Testis (tissue), 3 donors: ENCODE measurements around the gene TLR2. TPM values are rescaled to one million over a fixed set of nuclear protein-coding genes. Genes with fewer than 3 reads are reported as not detected.

Experiments
- polyA plus RNA-seq: library from polyadenylated mRNA; stranded (reverse); fragments of 350-450 nt; fragmentation: Illumina TruSeq; extraction: RNeasy Lipid Tissue Mini Kit (QIAGEN cat#74804); gene quantifications from one replicate; pipeline ENCODE4 v1.2.3, GENCODE V29; 2014; ENCODE audit warnings: low read depth, low replicate concordance; ENCODE audit not compliant: insufficient read depth
- total RNA-seq, 2 donors: library from RNA; depleted of rRNA; stranded (reverse); fragments of >200 nt; gene quantifications; one replicate each; pipeline ENCODE4 v1.2.3, GENCODE V29; 2016

Gene TLR2
- total and polyA plus RNA-seq, 3 donors from 2014 or later: 5.4 to 12.0 (median 8.7) TPM

Other genes with a start within 250 kb of the TLR2 start
- gene TMEM131L, start 217.9 kb upstream of the TLR2 start, total RNA-seq: 10 to 100 TPM; 12.6 to 15.0 TPM
- 9.1 TPM for gene TMEM131L, start 217.9 kb upstream of the TLR2 start, polyA plus RNA-seq
- under 1 TPM; 0.63 to 0.99 TPM for gene RNF175, start 75.7 kb downstream of the TLR2 start, total RNA-seq
- gene RNF175, start 75.7 kb downstream of the TLR2 start, polyA plus RNA-seq: 3.0 TPM
- gene SFRP2, start 104.8 kb downstream of the TLR2 start, total RNA-seq: 1 to 10 TPM in 1 of 2 donors, under 1 TPM in 1; 0.39 to 1.2 TPM
- gene SFRP2, start 104.8 kb downstream of the TLR2 start, polyA plus RNA-seq: 65.6 TPM